H1 (cell line): Measurements from ENCODE around the gene ARHGEF5. TPM values are rescaled to one million over a fixed set of nuclear protein-coding genes. Genes with fewer than 3 reads are reported as not detected.

Experiments
- CTCF ChIA-PET: fragments of 300-600 bp; sonication (Branson Sonifier 250); formaldehyde crosslinking; loops from one replicate; lab custom pipeline; 2021; ENCODE audit not compliant: partially characterized antibody; lab: Charles Lee
- POLR2A ChIA-PET: fragments of 300-600 bp; sonication (Branson Sonifier 250); formaldehyde crosslinking; loops from one replicate; lab custom pipeline; 2021; ENCODE audit warnings: inconsistent platforms; ENCODE audit not compliant: partially characterized antibody; lab: Charles Lee
- DNase-seq, 2 experiments: peaks; one replicate each; pipeline versions ENCODE4 v3.0.0 to v3.0.0-alpha.2; 2010 to 2022; ENCODE audit warnings: low spot score in 2 of 2, low read depth in 1 of 2, mixed read lengths in 1 of 2
- FAIRE-seq: peaks from 2 replicates; lab custom pipeline; 2011; peaks lifted over from hg19 to GRCh38; lab: Jason Lieb, UNC
- H2AFZ ChIP-seq: 2 replicates; pipeline ENCODE4 v1.8.1; 2012; ENCODE audit warnings: low read length, inconsistent platforms
- H2AK5ac ChIP-seq: 2 replicates; pipeline ENCODE4 v1.6.1; 2013; ENCODE audit warnings: low read depth, low read length
- H2BK120ac ChIP-seq: replicated peaks from 2 replicates; pipeline ENCODE3; 2013; ENCODE audit warnings: low read depth, low read length, inconsistent platforms
- H2BK12ac ChIP-seq: 2 replicates; pipeline ENCODE4 v1.6.1; 2013; ENCODE audit warnings: low read depth, low read length
- H2BK15ac ChIP-seq: 2 replicates; pipeline ENCODE4 v1.6.1; 2013; ENCODE audit warnings: low read length
- H2BK20ac ChIP-seq: 2 replicates; pipeline ENCODE4 v1.6.1; 2013; ENCODE audit warnings: low read length
- H2BK5ac ChIP-seq: 2 replicates; pipeline ENCODE4 v1.6.1; 2013; ENCODE audit warnings: low read depth, low read length
- H3K14ac ChIP-seq: 2 replicates; pipeline ENCODE4 v1.6.1; 2013; ENCODE audit warnings: inconsistent platforms; ENCODE audit not compliant: insufficient read length
- H3K18ac ChIP-seq: 2 replicates; pipeline ENCODE4 v1.6.1; 2013; ENCODE audit warnings: low read length; ENCODE audit errors: extremely low read depth
- H3K23ac ChIP-seq: 2 replicates; pipeline ENCODE4 v1.6.1; 2013; ENCODE audit warnings: inconsistent platforms; ENCODE audit not compliant: insufficient read length
- H3K23me2 ChIP-seq: 2 replicates; pipeline ENCODE4 v1.6.1; 2013; ENCODE audit warnings: low read depth, low read length
- H3K27ac ChIP-seq: 2 replicates; pipeline ENCODE4 v1.6.1; 2011; ENCODE audit warnings: low read depth, low read length, inconsistent platforms
- H3K27me3 ChIP-seq, 4 experiments: replicated peaks in 1 of 4; 1 replicate in 1 of 4; 2 replicates in 3 of 4; pipeline versions ENCODE4 v1.6.1 to v1.8.1; 2011 to 2013; ENCODE audit warnings: low read length in 3 of 4, mild to moderate bottlenecking in 3 of 4, inconsistent platforms in 2 of 4, mixed read lengths in 2 of 4, moderate library complexity in 1 of 4; ENCODE audit not compliant: control insufficient read depth in 3 of 4, insufficient read depth in 3 of 4; ENCODE audit errors: extremely low read depth in 1 of 4
- H3K36me3 ChIP-seq, 4 experiments: 2 replicates each; pipeline versions ENCODE4 v1.6.1 to v1.8.1; 2011 to 2013; ENCODE audit warnings: mild to moderate bottlenecking in 4 of 4, low read length in 3 of 4, moderate library complexity in 2 of 4, control low read depth in 1 of 4, inconsistent platforms in 1 of 4; ENCODE audit not compliant: insufficient read depth in 4 of 4, control insufficient read depth in 2 of 4
- H3K4ac ChIP-seq: replicated peaks from 2 replicates; pipeline ENCODE3; 2013; ENCODE audit warnings: low read length, low read depth, mixed read lengths, inconsistent platforms; ENCODE audit not compliant: insufficient read length
- H3K4me1 ChIP-seq, 4 experiments: replicated peaks in 1 of 4; 1 replicate in 1 of 4; 2 replicates in 3 of 4; pipeline versions ENCODE4 v1.6.1 to v1.8.1; 2011 to 2013; ENCODE audit warnings: low read length in 3 of 4, inconsistent platforms in 2 of 4, mixed read lengths in 1 of 4; ENCODE audit not compliant: insufficient read depth in 4 of 4, control insufficient read depth in 3 of 4
- H3K4me2 ChIP-seq, 2 experiments: 2 replicates each; pipeline versions ENCODE4 v1.6.1 to v1.8.1; 2011 to 2013; ENCODE audit warnings: low read depth in 2 of 2, low read length in 2 of 2, control low read depth in 1 of 2, inconsistent platforms in 1 of 2, mild to moderate bottlenecking in 1 of 2; ENCODE audit not compliant: insufficient read depth in 1 of 2
- H3K4me3 ChIP-seq, 4 experiments: fragments of 200-600, 300-600 bp in 1 of 4; sonication (generic), shearing (Covaris generic), sonication (Bioruptor Twin) in 1 of 4; 2 replicates each; pipeline versions ENCODE4 v1.5.1 to v1.8.1; 2011 to 2016; ENCODE audit warnings: low read length in 4 of 4, low read depth in 3 of 4, control low read depth in 2 of 4, inconsistent platforms in 2 of 4, mild to moderate bottlenecking in 2 of 4, mixed read lengths in 1 of 4, moderate library complexity in 1 of 4; ENCODE audit not compliant: insufficient read depth in 2 of 4; ENCODE audit errors: extremely low read depth in 1 of 4
- H3K56ac ChIP-seq: replicated peaks from 2 replicates; pipeline ENCODE3; 2013; ENCODE audit warnings: low read depth, mild to moderate bottlenecking, mixed read lengths, low read length, inconsistent platforms; ENCODE audit not compliant: insufficient read length
- H3K79me1 ChIP-seq: 2 replicates; pipeline ENCODE4 v1.6.1; 2013; ENCODE audit warnings: low read depth, low read length, control low read depth
- H3K79me2 ChIP-seq, 2 experiments: 2 replicates each; pipeline versions ENCODE4 v1.6.1 to v1.8.1; 2012 to 2013; ENCODE audit warnings: low read length in 2 of 2, mild to moderate bottlenecking in 2 of 2, inconsistent platforms in 1 of 2; ENCODE audit not compliant: insufficient read depth in 2 of 2, control insufficient read depth in 1 of 2
- H3K9ac ChIP-seq, 4 experiments: replicated peaks in 1 of 4; 1 replicate in 1 of 4; 2 replicates in 3 of 4; pipeline versions ENCODE4 v1.6.1 to v1.8.1; 2011 to 2013; ENCODE audit warnings: low read depth in 3 of 4, low read length in 3 of 4, control low read depth in 2 of 4, mild to moderate bottlenecking in 2 of 4, moderate library complexity in 2 of 4, inconsistent platforms in 1 of 4; ENCODE audit errors: extremely low read depth in 1 of 4
- H3K9me3 ChIP-seq, 2 experiments: 2 replicates each; pipeline versions ENCODE4 v1.6.1 to v1.8.1; 2012 to 2013; ENCODE audit warnings: mild to moderate bottlenecking in 2 of 2, moderate library complexity in 2 of 2, control low read depth in 1 of 2, inconsistent platforms in 1 of 2, low read depth in 1 of 2, low read length in 1 of 2, mixed read lengths in 1 of 2; ENCODE audit not compliant: insufficient read depth in 2 of 2
- H4K20me1 ChIP-seq, 2 experiments: replicated peaks in 1 of 2; 2 replicates each; pipeline versions ENCODE3 to v1.8.1; 2011 to 2013; ENCODE audit warnings: inconsistent platforms in 2 of 2, low read length in 2 of 2, mild to moderate bottlenecking in 1 of 2; ENCODE audit not compliant: insufficient read depth in 2 of 2, control insufficient read depth in 1 of 2
- H4K5ac ChIP-seq: 2 replicates; pipeline ENCODE4 v1.6.1; 2013; ENCODE audit warnings: low read length, low read depth, mixed read lengths, inconsistent platforms; ENCODE audit not compliant: insufficient read length
- H4K8ac ChIP-seq: 2 replicates; pipeline ENCODE4 v1.8.0; 2013; ENCODE audit warnings: mild to moderate bottlenecking, moderate library complexity, low read length, inconsistent platforms; ENCODE audit not compliant: insufficient read depth; ENCODE audit errors: extremely low read depth
- H4K91ac ChIP-seq: replicated peaks from 2 replicates; pipeline ENCODE3; 2013; ENCODE audit warnings: low read length, mixed read lengths, inconsistent platforms; ENCODE audit not compliant: insufficient read length
- ATF3 ChIP-seq: IDR thresholded peaks from 2 replicates; pipeline ENCODE4 v1.6.1; 2011; ENCODE audit warnings: low read depth, mild to moderate bottlenecking, low read length; ENCODE audit not compliant: insufficient read depth
- CBX8 ChIP-seq: fragments of 300-800, 300-1000 bp; sonication (generic); IDR thresholded peaks from 2 replicates; pipeline ENCODE4 v1.7.1; 2016; ENCODE audit warnings: low read depth, low read length, borderline replicate concordance
- CREB1 ChIP-seq: IDR thresholded peaks from 2 replicates; pipeline ENCODE4 v1.6.1; 2012; ENCODE audit warnings: inconsistent platforms
- KDM1A ChIP-seq: fragments of 200-600, 300-600 bp; sonication (generic); IDR thresholded peaks from 2 replicates; pipeline ENCODE4 v1.7.1; 2016; ENCODE audit warnings: mild to moderate bottlenecking, low read length, borderline replicate concordance
- WGBS, 2 experiments: shearing (Covaris generic) in 1 of 2; methylation state at CpG; one replicate each; pipeline versions ENCODE4 v1.1.6 to v1.1.7; 2013 to 2015; ENCODE audit warnings: low lambda C conversion rate in 2 of 2, mixed read lengths in 2 of 2, inconsistent platforms in 1 of 2, low coverage in 1 of 2, missing lambda C conversion rate in 1 of 2; ENCODE audit not compliant: insufficient replicate concordance in 2 of 2, insufficient coverage in 1 of 2, insufficient read length in 1 of 2; ENCODE audit errors: extremely low coverage in 1 of 2, missing lambda C conversion rate in 1 of 2; 5-methylcytosine and 5-hydroxymethylcytosine counted together
- polyA plus RNA-seq, 7 experiments: library from polyadenylated mRNA; depleted of rRNA in 3 of 7; stranded (reverse) in 5 of 7; unstranded in 2 of 7; fragments of >200 nt in 5 of 7; fragments of 200-250 nt in 2 of 7; gene quantifications; 1 replicate in 5 of 7; 2 replicates in 1 of 7; 4 replicates in 1 of 7; pipeline versions ENCODE4 v1.2.1 to v1.2.3, GENCODE V29; 2011 to 2013; ENCODE audit warnings: missing spikeins in 2 of 7, mixed read lengths in 2 of 7
- total RNA-seq: library from RNA; stranded (reverse); fragmentation: NEBNext Ultra II Directional; extraction: Animal tissue kit (Norgen Biotek cat#: 25700); gene quantifications from 2 replicates; pipeline ENCODE4 v1.2.1, GENCODE V29; 2021

ARHGEF5 gene
- total and polyA plus RNA-seq, 2 of the 8 experiments (the other 6 are each of a cell fraction or from before 2014, with no cell fraction given) = 12.8 to 34.6 TPM

GRCh38 chr7:144404946-144405345 lies 49.7 kb downstream of the ARHGEF5 start:
- Histone ChIP-seq H2BK15ac (no peak overlapping the region), H3K9ac (no peak overlapping the region), H3K9me3 (no peaks in the 10 kb centered on the region), H3K18ac (no peak overlapping the region), H3K56ac (no peak overlapping the region), H4K91ac (no peak overlapping the region), H2BK20ac (no peak overlapping the region), H3K4ac (no peak overlapping the region), H3K4me1 (peaks cover 0 to 6% (median 3%) of the 10 kb centered on the region in 4 experiments; a peak in 4 of 7 replicates), H2BK120ac (no peak overlapping the region), H3K14ac (no peak overlapping the region), H3K23me2 (no peaks in the 10 kb centered on the region), H4K5ac (no peak overlapping the region), H2BK12ac (no peak overlapping the region), H3K27ac (no peak overlapping the region), H2AK5ac (no peak overlapping the region), H3K4me3 (no peak overlapping the region), H3K4me2 (no peak overlapping the region), H4K20me1 (no peaks in the 10 kb centered on the region), H3K79me2 (no peaks in the 10 kb centered on the region), H4K8ac (no peak overlapping the region), H3K23ac (no peak overlapping the region), H3K36me3 (no peaks in the 10 kb centered on the region), H2BK5ac (no peak overlapping the region), H3K27me3 (peaks cover 0 to 2% (median 0%) of the 10 kb centered on the region in 4 experiments; a peak in 1 of 7 replicates), H3K79me1 (no peaks in the 10 kb centered on the region), H2AFZ (no peak overlapping the region)
- CTCF ChIA-PET = interaction anchor here (1.0 to 2.8 kb wide), 4 partner anchors 11 to 50 kb away, joined by 3 to 23 read pairs (median 3); no protein-coding TSS in a partner anchor
- no peak for DNase-seq
- no peak for FAIRE-seq
- POLR2A ChIA-PET = no interaction called here
- WGBS, 2 experiments = 80% methylated on average over 4 of the region's 4 CpGs; no CpG with 5 or more reads in 1 of the 2 experiments
- TF ChIP-seq KDM1A (no peak), CBX8 (no peak), CREB1 (no peak), ATF3 (no peak)
